T-helper 2 cell (primary cell): ENCODE data around the gene SNAPC4.

Experiments used
- DNase-seq, 5 experiments: peaks; one replicate each; pipeline versions ENCODE4 v3.0.0 to v3.0.0-alpha.2; 2012 to 2022

Gene SNAPC4

DNA sequence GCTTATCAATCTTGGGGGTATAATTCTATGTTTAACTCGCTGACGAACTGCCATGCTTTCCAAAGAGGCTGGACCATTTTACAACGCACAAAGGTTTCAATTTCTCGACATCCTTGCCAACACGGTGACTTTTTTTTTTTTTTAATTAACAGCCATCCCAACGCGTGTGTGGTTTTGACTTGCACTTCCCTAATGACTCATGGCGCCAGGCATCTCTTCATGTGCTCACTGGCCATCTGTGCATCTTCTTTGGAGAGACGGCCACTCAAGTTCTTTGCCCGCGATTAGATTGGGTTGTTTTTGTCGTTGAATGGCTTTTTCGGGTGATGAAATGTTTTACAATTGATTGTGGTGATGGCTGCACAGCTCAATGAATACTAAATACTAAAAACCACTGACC is 14.0 kb downstream of the SNAPC4 start:
- peak in 1 of 5 experiments; percentile 63 for DNase-seq

GRCh38 chr9:136385015-136385414 is 15.0 kb downstream of the SNAPC4 start:
- peak in 2 of 5 experiments; percentile 64 to 90 for DNase-seq

- no peak for DNase-seq
Measured at GRCh38 chr9:136383436-136383835, 16.5 kb downstream of the SNAPC4 start.

GRCh38 chr9:136381966-136382513 is 17.9 kb downstream of the SNAPC4 start:
- no peak for DNase-seq

DNA sequence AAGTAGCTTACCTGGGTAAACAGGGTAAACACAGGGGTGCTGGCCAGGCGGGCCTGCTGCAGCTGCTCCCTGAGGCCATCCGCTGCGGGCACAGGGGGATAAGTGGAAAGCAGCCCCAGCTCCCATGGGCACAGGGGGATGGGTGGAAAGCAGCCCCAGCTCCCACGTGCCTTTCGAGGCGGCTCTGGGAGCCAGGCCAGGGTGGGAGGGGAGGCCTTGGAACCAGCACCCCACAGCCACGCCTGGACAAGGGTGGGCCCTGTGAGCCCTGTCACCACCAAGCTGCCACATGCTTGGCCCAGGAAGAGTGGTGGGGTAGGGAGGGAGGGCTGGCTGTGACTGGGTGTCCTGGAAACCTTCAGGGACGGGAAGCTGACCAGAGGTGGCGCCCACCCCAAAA is 18.7 kb downstream of the SNAPC4 start:
- no peak for DNase-seq

DNA sequence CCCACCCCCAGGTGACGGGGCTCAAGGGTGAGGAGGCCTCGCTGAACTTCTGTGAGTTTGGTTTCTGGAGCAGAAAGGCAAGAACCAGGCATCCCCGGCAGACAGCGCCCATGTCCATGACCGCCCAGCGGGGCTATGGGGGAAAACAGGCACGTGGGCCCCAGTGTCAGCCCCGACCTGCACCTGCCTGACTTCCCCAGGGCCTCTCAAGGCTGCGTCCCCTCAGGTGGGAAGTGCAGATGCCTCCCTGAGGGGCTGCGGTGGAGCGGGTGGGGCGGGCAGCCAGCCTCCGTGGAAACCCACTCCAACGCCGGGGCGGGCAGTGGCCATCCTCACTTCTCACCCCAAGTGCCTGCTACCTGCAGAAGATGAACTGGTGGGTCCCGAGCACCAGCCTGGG is 19.6 kb downstream of the SNAPC4 start:
- no peak for DNase-seq

DNA sequence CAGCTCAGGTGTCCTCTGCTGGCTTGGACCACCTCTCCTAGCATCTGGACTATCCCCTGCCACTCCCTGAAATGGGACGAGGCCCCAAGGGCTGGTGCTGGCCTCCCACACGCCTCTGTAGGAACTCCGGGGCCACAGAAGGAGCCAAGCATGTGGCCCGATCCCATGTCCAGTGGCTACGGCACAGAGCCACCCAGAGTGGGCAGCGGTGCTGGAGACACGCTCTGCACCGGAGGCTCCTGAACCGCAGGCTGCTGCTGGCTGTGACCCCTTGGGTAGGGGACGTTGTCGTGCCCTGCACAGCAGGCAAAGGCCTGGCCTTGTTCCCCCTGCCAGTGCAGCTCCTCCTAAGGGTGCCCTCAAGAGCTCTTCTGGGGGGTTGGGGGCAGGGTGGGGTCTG is 20.1 kb downstream of the SNAPC4 start:
- no peak for DNase-seq

DNA sequence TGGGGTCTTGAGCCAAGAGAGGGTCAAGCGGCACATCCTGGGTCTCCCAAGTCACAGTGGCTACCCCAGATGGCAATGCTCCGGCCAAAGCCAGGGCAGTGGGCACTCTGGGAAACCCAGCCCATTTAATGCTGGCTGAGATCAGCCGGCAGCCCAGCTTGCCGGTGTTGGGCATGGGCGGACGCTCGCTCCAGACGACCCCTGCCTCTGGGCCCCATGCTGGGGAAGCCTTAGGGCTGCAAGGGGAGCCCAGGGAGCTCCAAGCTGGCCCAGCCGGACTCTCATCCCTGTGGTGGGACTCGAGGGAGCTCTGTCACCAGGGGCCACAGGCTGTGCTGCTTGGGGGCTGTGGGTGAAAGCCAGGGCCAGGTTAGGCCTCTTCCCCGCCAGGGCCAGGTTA is 20.6 kb downstream of the SNAPC4 start:
- no peak for DNase-seq

GRCh38 chr9:136379003-136379287 is 21.0 kb downstream of the SNAPC4 start:
- no peak for DNase-seq

- DNase-seq: no peak
Measured at GRCh38 chr9:136378170-136379002, 21.6 kb downstream of the SNAPC4 start.

GRCh38 chr9:136377341-136378169 is 22.4 kb downstream of the SNAPC4 start:
- DNase-seq: no peak

DNA sequence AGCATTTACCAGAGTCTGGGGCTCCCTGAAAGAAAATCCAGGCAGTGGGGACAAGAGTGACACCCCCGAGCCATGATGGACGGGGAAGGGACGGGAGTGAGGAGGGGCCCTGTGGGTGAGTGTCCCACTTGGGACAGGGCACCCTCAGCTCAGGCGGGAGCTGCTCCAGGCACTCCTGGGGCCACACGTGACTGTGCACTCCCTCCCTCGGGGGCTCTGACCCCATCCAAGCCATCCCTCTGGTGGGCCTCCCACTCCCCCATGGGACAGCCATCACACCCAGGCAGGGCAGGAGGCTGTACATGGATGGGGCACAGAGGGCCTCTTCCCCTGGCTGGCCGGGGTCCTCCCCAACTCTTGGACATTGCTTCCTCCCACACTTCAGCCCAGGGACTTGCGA is 23.5 kb downstream of the SNAPC4 start:
- DNase-seq: no peak

DNA sequence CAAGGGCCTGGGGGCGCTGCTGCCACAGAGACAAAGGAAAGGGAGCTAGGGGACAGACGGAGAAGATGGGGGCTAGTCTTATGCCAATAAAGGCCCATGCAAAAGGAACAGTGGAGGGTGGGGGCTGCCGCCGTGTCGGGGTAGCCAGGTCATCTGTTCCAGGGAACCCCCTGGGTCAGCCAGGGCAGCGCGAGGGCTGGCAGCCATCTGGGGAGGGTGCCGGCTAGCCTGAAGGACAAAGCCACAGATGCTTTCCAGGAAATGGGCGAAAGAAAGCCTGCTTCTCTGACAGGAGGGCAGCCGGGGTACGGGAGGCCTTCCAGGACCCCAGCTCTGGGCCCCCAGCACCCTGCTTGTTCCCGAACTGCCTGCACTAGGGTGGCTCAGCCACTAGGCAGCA is 24.9 kb downstream of the SNAPC4 start:
- DNase-seq: no peak

DNA sequence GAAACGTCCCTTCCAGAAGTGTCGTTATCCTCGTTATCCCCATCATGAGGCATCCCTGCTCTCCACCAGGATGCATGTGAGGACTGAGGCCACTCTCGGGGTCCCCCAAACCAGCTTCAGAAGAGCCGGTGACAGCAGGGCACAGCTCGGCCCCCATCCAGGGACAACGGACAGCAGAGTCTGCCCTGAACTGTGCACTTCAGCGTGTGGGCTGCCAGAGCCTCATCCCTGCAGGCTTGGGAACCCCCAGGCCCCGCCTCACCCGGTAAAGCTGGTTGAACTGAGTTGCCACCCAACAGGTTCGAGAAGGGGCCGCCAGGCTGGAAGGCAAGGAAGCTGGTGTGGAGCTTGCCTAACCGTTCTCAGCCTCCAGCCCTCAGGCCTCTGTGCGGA is 25.8 kb downstream of the SNAPC4 start:
- DNase-seq: no peak

DNA sequence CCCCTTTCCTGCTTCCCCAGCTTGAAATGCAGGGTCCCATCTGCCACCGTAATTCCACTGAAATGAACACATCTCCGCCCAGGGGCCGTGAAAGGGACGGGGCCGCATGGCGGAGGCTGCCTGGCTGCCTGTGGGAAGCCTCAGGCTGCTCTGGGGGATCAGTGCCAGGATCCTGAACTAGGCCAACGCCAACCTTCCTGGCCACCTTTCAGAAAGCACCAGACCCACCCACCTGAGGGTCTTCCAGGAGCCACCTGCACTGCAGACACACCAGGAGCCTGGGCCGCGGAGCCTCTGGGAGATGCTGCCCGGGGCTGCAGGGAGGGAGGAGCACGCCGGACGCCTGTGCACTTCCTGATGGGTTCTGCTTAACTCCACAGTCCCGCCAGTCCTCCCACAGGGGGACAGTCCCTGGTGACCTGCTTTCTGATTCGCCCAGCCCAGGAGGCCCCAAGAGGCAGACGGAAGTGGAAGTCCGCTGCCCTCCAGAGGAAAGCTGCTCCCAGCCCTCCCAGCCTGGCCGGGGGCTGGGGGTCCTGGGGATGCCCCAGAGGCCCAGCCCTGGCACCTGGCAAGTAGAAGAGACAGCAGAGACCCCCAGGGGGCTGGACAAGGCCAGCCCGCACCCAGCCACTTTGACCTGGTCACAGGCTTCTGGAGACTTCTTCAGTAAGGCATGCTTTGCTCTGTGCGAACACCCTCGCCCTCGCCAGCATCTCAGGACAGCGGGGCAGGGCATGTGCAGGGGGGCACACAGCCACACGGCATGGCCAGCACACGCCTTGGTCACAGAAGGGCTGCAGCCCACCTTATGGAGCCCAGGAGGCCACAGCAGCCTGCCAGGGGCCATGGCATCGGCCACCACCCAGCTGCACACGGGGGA is 26.4 kb downstream of the SNAPC4 start, which contains the start of gene CARD9:
TSS of gene CARD9 (minus strand) at position 370 of the 883 bp plus-strand sequence. CDS start 1,591 bp downstream, outside the sequence.
- no peak for DNase-seq

GRCh38 chr9:136372561-136373299 is 27.2 kb downstream of the SNAPC4 start:
- DNase-seq: no peak

DNA sequence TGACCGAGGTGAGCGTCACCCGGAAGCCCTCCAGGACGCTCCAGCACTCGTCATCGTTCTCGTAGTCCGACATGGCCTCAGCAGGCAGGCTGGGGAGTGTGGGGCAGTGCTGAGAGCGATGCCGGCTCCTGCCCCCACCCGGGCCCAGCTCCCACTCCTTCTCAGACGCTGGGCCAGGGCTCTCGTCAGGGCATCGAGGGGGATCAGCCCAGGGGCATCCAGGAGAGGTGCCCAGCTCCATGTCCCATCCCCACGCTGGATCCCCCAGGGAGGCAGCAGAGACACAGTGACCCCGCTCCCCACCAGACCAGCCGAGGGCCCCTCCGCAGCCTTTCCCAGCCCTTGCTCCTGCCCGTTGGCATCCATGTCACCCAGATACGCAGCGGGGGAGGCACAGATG is 28.0 kb downstream of the SNAPC4 start:
- no peak for DNase-seq

DNA sequence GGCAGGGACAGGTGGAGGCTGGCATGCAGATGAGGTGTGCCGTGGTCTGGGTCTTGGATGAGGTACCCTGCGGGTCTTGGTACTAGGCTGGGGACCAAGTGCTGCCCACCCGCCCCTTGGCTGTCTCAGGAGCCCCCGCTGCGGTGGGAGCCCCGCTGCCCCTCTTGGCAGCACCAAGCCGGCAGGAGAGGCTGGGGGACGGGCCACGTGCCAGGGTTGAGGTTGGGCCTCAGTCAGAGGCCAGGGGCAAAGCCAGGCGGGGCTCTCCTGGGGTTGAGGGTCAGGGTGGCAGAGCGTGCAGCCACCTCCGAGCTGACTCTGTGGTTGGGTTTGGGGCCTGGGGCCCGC is 28.5 kb downstream of the SNAPC4 start:
- DNase-seq: no peak

DNA sequence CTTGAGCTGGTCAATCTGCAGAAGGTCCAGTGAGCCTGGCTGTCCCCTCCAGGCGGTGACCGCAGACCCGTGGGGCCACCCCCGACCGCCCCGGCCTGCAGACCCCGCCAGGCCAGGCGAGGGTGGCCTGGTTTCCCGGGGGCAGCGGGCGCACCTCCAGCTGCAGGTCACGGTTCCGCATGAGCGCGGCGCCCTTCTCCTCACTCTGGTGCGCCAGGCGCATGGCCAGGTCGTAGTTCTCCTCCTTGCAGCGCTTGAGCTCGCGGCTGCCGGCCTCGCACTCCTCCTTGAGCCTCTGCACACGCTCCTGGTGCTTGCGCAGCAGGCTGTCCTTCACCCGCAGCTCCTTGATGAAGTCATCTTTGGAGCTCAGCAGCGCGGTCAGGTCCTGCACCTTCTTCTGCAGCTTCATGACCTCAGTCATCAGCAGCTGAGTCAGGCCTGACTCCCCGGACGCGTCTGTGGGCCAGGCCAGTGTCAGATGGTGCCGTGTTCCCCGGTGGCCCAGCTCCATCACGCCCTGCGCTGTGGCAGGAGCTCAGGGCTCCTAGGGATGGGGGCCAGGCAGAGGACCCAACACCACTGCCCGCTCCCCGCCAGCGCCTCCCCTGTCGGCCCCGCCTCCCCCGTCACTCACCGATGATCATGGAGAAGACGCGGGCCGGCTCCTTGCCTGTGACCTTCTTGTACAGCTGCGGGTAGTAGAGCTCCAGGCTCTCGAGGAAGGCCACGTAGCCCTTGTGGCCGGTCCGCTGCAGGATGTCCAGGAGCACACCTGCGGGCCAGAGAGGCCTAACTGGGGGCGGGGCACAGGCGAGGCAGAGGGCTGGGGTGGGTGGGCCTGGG is 29.1 kb downstream of the SNAPC4 start:
- no peak for DNase-seq

- no peak for DNase-seq
Measured at GRCh38 chr9:136370037-136370436, 29.9 kb downstream of the SNAPC4 start.

DNA sequence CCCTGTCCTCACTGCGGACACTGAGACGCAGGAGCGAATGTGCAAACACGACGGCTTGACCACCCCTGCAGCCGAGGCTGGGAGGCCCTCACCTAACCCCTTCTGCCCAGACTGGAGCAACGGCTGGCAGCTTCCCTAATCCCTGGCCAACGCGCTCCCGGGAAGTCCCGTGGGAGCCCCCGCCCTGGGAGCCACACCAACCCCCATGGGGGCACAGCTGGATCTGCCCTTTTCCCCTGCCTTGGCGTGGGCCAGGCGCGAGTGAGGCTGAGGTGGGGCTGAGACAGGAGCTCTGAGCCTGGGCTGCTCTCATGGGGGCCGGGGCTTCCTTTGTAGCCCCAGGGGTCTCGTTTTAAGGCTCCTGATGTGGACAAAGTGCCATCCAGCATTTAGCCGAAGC is 31.8 kb downstream of the SNAPC4 start:
- DNase-seq: no peak
